Fibroblast of peridontal ligament (primary cell): ENCODE data around the gene ANO7.

Experiments
- DNase-seq: peaks from one replicate; pipeline ENCODE4 v3.0.0-alpha.2; 2010; ENCODE audit errors: extremely low read depth

ANO7 gene

GRCh38 chr2:241249654-241250053 is 61.2 kb downstream of the ANO7 start:
- no peak for DNase-seq

- DNase-seq = no peak
Observed at GRCh38 chr2:241252778-241253475, 64.5 kb downstream of the ANO7 start.

GRCh38 chr2:241254904-241255351 is 66.5 kb downstream of the ANO7 start:
- DNase-seq = no peak

- DNase-seq = no peak
Observed at GRCh38 chr2:241255542-241256167, 67.2 kb downstream of the ANO7 start.

- no peak for DNase-seq
Observed at GRCh38 chr2:241256168-241256545, 67.7 kb downstream of the ANO7 start.

GRCh38 chr2:241257419-241258032 is 69.0 kb downstream of the ANO7 start:
- DNase-seq = no peak

GRCh38 chr2:241258505-241259280 is 70.2 kb downstream of the ANO7 start:
- DNase-seq = no peak

- no peak for DNase-seq
Observed at GRCh38 chr2:241260911-241261310, 72.4 kb downstream of the ANO7 start.

GRCh38 chr2:241261628-241262027 is 73.2 kb downstream of the ANO7 start:
- no peak for DNase-seq

- DNase-seq = no peak
Observed at GRCh38 chr2:241263061-241263460, 74.6 kb downstream of the ANO7 start.

- DNase-seq = no peak
Observed at GRCh38 chr2:241265506-241265905, 77.0 kb downstream of the ANO7 start.

- DNase-seq = no peak
Observed at GRCh38 chr2:241267249-241268067, 79.0 kb downstream of the ANO7 start.

- DNase-seq = no peak
Observed at GRCh38 chr2:241268306-241268705, 79.8 kb downstream of the ANO7 start.

GRCh38 chr2:241268716-241269445 is 80.4 kb downstream of the ANO7 start:
- no peak for DNase-seq

GRCh38 chr2:241269707-241270520 is 81.4 kb downstream of the ANO7 start:
- DNase-seq = no peak

GRCh38 chr2:241270531-241270930 is 82.1 kb downstream of the ANO7 start:
- no peak for DNase-seq

- peak; percentile 82 for DNase-seq
Observed at GRCh38 chr2:241271706-241272302, 83.3 kb downstream of the ANO7 start.

GRCh38 chr2:241272303-241273209 is 84.1 kb downstream of the ANO7 start:
- peak; percentile 62 for DNase-seq
